ENCODE results near the gene ADARB2. TPM values are rescaled to one million over a fixed set of nuclear protein-coding genes. Genes with fewer than 3 reads are reported as not detected.

The ADARB2 gene
- total RNA-seq, 4 donors from 2014 or later: 2.3 to 3.7 (median 2.6) TPM

GRCh38 chr10:1546431-1547110 lies 190.8 kb downstream of the ADARB2 start:
- WGBS: 63% methylated on average over 19 of the region's 19 CpGs

GRCh38 chr10:1545524-1545923 lies 191.8 kb downstream of the ADARB2 start:
- Histone ChIP-seq H3K27me3 (peaks cover 0 to 22% (median 0%) of the 10 kb centered on the region in 4 donors), H3K27ac (replicated peaks in 1 of 4) (no peak overlapping the region), H3K9me3 (no peaks in the 10 kb centered on the region), H3K36me3 (no peaks in the 10 kb centered on the region), H3K4me1 (no peaks in the 10 kb centered on the region), H3K4me3 (no peak overlapping the region)
- no peak for DNase-seq (ENCODE audit: extremely low spot score)
- intact Hi-C loops (cut with DNase I): no loop called here
- 78% methylated on average over 7 of the region's 7 CpGs for WGBS
- TF ChIP-seq EP300 (IDR thresholded peaks at IDR 0.05) (no peak), POLR2A (IDR thresholded peaks at IDR 0.05; ENCODE audit: low read depth) (no peak), POLR2AphosphoS5 (IDR thresholded peaks at IDR 0.05) (no peak), CTCF (IDR thresholded peaks at IDR 0.05) (no peak)

More at GRCh38 chr10:1546431-1547110, 190.8 kb downstream of the ADARB2 start:
- intact Hi-C loops (cut with DNase I): no loop called here
- Histone ChIP-seq H3K4me3 (no peak overlapping the region), H3K9me3 (no peaks in the 10 kb centered on the region), H3K36me3 (no peaks in the 10 kb centered on the region), H3K27ac (replicated peaks in 1 of 4) (no peak overlapping the region), H3K27me3 (peaks cover 0 to 22% (median 0%) of the 10 kb centered on the region in 4 donors), H3K4me1 (no peaks in the 10 kb centered on the region)
- no peak for DNase-seq (ENCODE audit: extremely low spot score)
- TF ChIP-seq CTCF (IDR thresholded peaks at IDR 0.05) (no peak), POLR2A (IDR thresholded peaks at IDR 0.05; ENCODE audit: low read depth) (no peak), POLR2AphosphoS5 (IDR thresholded peaks at IDR 0.05) (no peak), EP300 (IDR thresholded peaks at IDR 0.05) (no peak)

- intact Hi-C loops (cut with DNase I): no loop called here
- Histone ChIP-seq H3K27ac (replicated peaks in 1 of 4) (no peak overlapping the region), H3K36me3 (no peaks in the 10 kb centered on the region), H3K9me3 (no peaks in the 10 kb centered on the region), H3K27me3 (peaks cover 0 to 22% (median 0%) of the 10 kb centered on the region in 4 donors), H3K4me1 (no peaks in the 10 kb centered on the region), H3K4me3 (no peak overlapping the region)
- TF ChIP-seq POLR2A (IDR thresholded peaks at IDR 0.05; ENCODE audit: low read depth) (no peak), POLR2AphosphoS5 (IDR thresholded peaks at IDR 0.05) (no peak), EP300 (IDR thresholded peaks at IDR 0.05) (no peak), CTCF (IDR thresholded peaks at IDR 0.05) (no peak)
- DNase-seq (ENCODE audit: extremely low spot score): no peak
- WGBS: 81% methylated on average over 2 of the region's 2 CpGs
These were observed 192.4 kb downstream of the ADARB2 start for GRCh38 chr10:1544929-1545328.

GRCh38 chr10:1544209-1544673 lies 193.1 kb downstream of the ADARB2 start:
- no peak overlapping the region for H3K27ac ChIP-seq (replicated peaks in 1 of 4)
- H3K4me1 ChIP-seq: no peaks in the 10 kb centered on the region
- WGBS: 91% methylated on average over 13 of the region's 13 CpGs
- intact Hi-C loops (cut with DNase I): no loop called here
- H3K27me3 ChIP-seq: peaks cover 0 to 22% (median 0%) of the 10 kb centered on the region in 4 donors
- no peak for DNase-seq (ENCODE audit: extremely low spot score)
- H3K9me3 ChIP-seq: no peaks in the 10 kb centered on the region
- TF ChIP-seq POLR2A (IDR thresholded peaks at IDR 0.05; ENCODE audit: low read depth): no peak
- no peak for TF ChIP-seq EP300 (IDR thresholded peaks at IDR 0.05)
- TF ChIP-seq CTCF (IDR thresholded peaks at IDR 0.05): no peak
- TF ChIP-seq POLR2AphosphoS5 (IDR thresholded peaks at IDR 0.05): no peak
- no peak overlapping the region for H3K4me3 ChIP-seq
- H3K36me3 ChIP-seq: no peaks in the 10 kb centered on the region

All from esophagus muscularis mucosa (tissue), 4 donors.